Measurements from ENCODE around the gene YPEL3.

DNA sequence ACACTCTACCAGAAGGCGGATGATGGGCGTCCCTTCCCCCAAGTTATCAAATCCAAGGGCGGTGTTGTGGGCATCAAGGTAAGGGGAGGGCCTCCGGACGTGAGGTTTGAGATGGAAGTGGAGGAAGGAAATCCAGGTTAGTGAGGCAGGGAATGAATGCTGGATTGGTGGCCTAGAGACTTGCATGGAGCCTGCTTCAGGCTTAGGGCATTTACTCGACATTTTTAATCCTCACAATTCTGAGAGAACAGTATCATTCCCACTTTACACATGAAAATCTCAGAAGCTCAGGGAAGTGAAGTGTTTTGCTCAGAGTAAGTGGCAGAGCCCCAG is 28.5 kb downstream of the YPEL3 start:
- TF ChIP-seq GATA2 (IDR thresholded peaks at IDR 0.05; ENCODE audit: low read depth, low read length) (no peak), GATA3 (IDR thresholded peaks at IDR 0.05; ENCODE audit: low read depth, low read length) (no peak)

Data from SH-SY5Y (cell line).